Lower lobe of right lung (tissue), 2 donors: ENCODE results near the gene ARHGAP24. TPM values are rescaled to one million over a fixed set of nuclear protein-coding genes. Genes with fewer than 3 reads are reported as not detected.

Experiments used
- ATAC-seq, 2 donors: fragments of 200-7000 bp; cut with Tn5 transposase; one replicate each; pipeline ENCODE4 v1.9.1; 2020 to 2022; ENCODE audit warnings: mild to moderate bottlenecking in 2 of 2, moderate library complexity in 2 of 2
- DNase-seq: peaks from one replicate; pipeline ENCODE4 v3.0.0-alpha.2; 2020
- H3K27ac ChIP-seq: fragments of 200-600 bp; one replicate; pipeline ENCODE4 v1.8.0; 2022
- H3K27me3 ChIP-seq: fragments of 200-600 bp; one replicate; pipeline ENCODE4 v1.8.0; 2022; ENCODE audit warnings: low read depth
- H3K36me3 ChIP-seq: fragments of 200-600 bp; one replicate; pipeline ENCODE4 v1.8.0; 2022; ENCODE audit warnings: mild to moderate bottlenecking
- H3K4me1 ChIP-seq: fragments of 200-600 bp; one replicate; pipeline ENCODE4 v1.8.0; 2022
- H3K4me3 ChIP-seq: fragments of 200-600 bp; one replicate; pipeline ENCODE4 v1.8.0; 2022; ENCODE audit warnings: mild to moderate bottlenecking
- H3K9me3 ChIP-seq: fragments of 200-600 bp; one replicate; pipeline ENCODE4 v1.8.0; 2022
- intact Hi-C: fragments of 100-400 bp; cut with DNase I; formaldehyde crosslinking; loops from one replicate; pipeline ENCODE4 v1.11.0; 2022
- total RNA-seq: library from RNA; stranded (reverse); fragmentation: NEBNext Ultra II Directional; extraction: Animal tissue kit (Norgen Biotek cat#: 25700); gene quantifications from one replicate; pipeline ENCODE4 v1.2.1, GENCODE V29; 2021
- TF ChIP-seq, protein P1 (sequence below): fragments of 200-600 bp; IDR thresholded peaks from one replicate; pipeline ENCODE4 v1.8.0; 2022; ENCODE audit warnings: antibody characterized with exemption, mild to moderate bottlenecking
- donor health status: DM: no; HTN: yes; CAD: no; lungs with severe emphysema.

The ARHGAP24 gene
- total RNA-seq, 1 donor from 2014 or later = 28.7 TPM

DNA sequence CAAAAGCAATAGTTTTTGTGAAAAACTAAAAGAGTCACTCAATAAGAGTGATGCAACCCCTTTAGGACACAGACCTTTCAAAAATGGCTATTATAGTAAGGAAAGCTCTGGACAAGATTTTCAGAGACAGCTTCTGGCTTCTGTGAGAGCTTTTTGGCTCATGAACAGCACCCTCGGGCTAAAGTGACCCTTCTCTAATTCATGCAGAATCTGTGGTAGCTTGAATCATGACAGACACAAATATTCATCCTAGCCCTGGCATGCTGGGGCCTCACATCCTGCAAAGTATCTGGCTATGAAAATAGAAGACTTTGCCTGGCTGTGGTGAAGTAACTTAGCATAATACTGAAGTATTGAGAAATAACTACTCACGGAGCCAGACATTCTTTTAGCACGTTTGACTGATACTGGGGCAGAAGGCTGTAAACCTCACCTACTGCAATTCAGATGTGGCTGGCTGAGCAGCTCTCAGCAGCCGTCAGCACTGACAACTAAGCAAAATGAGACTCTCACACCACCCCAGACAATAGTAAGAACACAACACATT, 557.6 kb downstream of the ARHGAP24 start:
- intact Hi-C loops = no loop called here
- ATAC-seq (peak; percentile 83 to 84), DNase-seq (no peak)
- H3K4me1 ChIP-seq = peaks cover 18% of the 10 kb centered on the region
- H3K4me3 ChIP-seq = no peak overlapping the region
- TF ChIP-seq, protein P1, sequence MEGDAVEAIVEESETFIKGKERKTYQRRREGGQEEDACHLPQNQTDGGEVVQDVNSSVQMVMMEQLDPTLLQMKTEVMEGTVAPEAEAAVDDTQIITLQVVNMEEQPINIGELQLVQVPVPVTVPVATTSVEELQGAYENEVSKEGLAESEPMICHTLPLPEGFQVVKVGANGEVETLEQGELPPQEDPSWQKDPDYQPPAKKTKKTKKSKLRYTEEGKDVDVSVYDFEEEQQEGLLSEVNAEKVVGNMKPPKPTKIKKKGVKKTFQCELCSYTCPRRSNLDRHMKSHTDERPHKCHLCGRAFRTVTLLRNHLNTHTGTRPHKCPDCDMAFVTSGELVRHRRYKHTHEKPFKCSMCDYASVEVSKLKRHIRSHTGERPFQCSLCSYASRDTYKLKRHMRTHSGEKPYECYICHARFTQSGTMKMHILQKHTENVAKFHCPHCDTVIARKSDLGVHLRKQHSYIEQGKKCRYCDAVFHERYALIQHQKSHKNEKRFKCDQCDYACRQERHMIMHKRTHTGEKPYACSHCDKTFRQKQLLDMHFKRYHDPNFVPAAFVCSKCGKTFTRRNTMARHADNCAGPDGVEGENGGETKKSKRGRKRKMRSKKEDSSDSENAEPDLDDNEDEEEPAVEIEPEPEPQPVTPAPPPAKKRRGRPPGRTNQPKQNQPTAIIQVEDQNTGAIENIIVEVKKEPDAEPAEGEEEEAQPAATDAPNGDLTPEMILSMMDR = no peak
- no peaks in the 10 kb centered on the region for H3K27me3 ChIP-seq
- no peaks in the 10 kb centered on the region for H3K36me3 ChIP-seq
- peak overlapping the region; percentile 74 for H3K27ac ChIP-seq
- H3K9me3 ChIP-seq = no peaks in the 10 kb centered on the region

DNA sequence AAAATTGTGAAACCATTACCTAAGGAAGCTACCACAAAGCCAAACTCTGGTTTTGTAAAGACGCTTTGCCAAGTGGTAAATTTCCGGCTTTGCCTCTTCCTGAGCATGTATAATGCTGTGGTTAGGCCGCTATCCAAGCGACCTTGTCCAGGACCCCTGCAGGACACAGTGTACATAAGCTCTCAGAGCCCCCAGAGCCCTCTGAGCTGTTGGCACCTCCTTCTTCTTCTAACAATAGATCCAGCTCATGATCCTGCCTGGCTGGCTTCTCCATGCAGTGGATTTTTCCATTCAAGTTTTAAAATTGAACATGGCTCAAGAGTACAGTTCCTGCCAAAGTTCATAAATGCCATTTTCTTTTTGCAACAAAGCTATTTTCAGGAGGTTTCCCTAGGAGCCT, 558.2 kb downstream of the ARHGAP24 start:
- TF ChIP-seq, protein P1 = no peak
- H3K4me3 ChIP-seq = no peak overlapping the region
- no peaks in the 10 kb centered on the region for H3K27me3 ChIP-seq
- intact Hi-C loops = no loop called here
- no peaks in the 10 kb centered on the region for H3K36me3 ChIP-seq
- ATAC-seq = peak; percentile 61 to 81
- peak; percentile 48 for DNase-seq
- peak overlapping the region; percentile 74 for H3K27ac ChIP-seq
- H3K4me1 ChIP-seq = peaks cover 18% of the 10 kb centered on the region
- no peaks in the 10 kb centered on the region for H3K9me3 ChIP-seq

DNA sequence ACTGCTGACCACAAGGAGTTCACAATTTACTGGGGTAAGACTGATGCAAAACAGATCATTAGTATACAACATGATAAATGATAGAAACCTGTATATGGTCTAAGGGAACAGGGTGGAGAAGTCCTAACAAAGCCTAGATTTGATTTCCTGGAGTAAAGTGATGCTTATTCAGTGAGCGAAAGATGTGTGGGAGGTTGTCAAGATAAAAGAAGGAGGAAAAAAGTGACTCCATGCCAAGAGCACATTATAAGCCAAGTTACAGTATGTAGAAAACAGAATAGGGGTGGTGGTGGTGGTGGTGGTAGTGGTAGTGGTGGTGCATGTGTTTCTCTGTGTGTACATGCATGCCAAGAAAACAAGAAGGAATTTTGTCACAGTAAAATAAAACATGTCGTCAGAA, 559.7 kb downstream of the ARHGAP24 start:
- Histone ChIP-seq H3K27me3 (no peaks in the 10 kb centered on the region), H3K4me1 (peaks cover 18% of the 10 kb centered on the region), H3K27ac (no peak overlapping the region), H3K36me3 (no peaks in the 10 kb centered on the region), H3K9me3 (no peaks in the 10 kb centered on the region), H3K4me3 (no peak overlapping the region)
- ATAC-seq = no peak
- no peak for DNase-seq
- TF ChIP-seq, protein P1 = no peak
- intact Hi-C loops = no loop called here

DNA sequence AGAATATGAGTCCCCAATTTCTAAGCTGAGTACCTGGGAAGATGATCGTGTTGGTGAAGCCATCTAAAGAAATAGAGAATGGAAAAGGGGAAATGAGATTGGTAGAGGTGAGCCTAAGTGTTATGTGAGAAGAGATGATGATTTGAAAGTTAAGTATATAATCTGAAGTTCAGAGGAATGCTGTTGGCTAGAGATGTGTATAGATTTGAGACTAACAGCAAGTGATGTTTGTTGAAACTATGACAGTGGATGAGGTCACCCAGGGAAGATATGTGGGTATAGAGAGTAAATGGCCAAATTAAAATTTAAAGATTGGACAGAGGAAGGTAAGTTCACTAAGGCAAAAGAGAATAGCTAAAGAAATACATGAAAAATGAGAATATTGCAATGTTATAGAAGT, 560.7 kb downstream of the ARHGAP24 start:
- ATAC-seq (no peak), DNase-seq (no peak)
- TF ChIP-seq, protein P1 = no peak
- H3K9me3 ChIP-seq = no peaks in the 10 kb centered on the region
- intact Hi-C loops = no loop called here
- H3K27ac ChIP-seq = no peak overlapping the region
- no peak overlapping the region for H3K4me3 ChIP-seq
- no peaks in the 10 kb centered on the region for H3K36me3 ChIP-seq
- H3K27me3 ChIP-seq = no peaks in the 10 kb centered on the region
- peaks cover 18% of the 10 kb centered on the region for H3K4me1 ChIP-seq

DNA sequence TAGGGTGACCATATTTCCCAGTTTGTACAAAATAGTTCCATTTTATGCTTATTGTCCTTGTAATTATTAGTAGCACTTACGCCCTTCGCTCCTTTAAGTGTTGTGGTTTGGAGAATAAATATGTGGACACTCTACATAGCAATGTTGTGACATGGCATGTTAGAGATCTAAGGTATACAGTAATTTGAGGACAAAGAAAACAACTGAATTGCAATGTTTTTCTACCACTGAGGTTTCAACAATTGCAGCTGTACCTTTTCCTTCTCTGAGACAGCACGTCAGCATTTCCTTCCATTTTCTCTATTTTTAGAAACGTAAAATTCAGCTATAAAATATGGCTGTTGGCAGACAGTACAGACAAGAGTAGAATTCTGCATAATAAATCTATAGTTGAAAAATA, 561.8 kb downstream of the ARHGAP24 start:
- DNase-seq = no peak
- ATAC-seq = peak; percentile 56 to 79
- Histone ChIP-seq H3K27ac (no peak overlapping the region), H3K27me3 (no peaks in the 10 kb centered on the region), H3K9me3 (no peaks in the 10 kb centered on the region), H3K36me3 (no peaks in the 10 kb centered on the region), H3K4me3 (no peak overlapping the region), H3K4me1 (peaks cover 18% of the 10 kb centered on the region)
- TF ChIP-seq, protein P1 = no peak
- intact Hi-C loops = no loop called here
